Activated CD4-positive, CD25-positive, alpha-beta regulatory T cell treated with anti-CD3 and anti-CD28 coated beads, Interleukin-2, amount 50 U/mL, for 16 hours (primary cell): ENCODE data around the gene LYPD1.

ENCODE experiments used
- DNase-seq: peaks from one replicate; pipeline ENCODE4 v3.0.0-alpha.2; 2020; ENCODE audit warnings: low read depth, low spot score

LYPD1 gene

DNA sequence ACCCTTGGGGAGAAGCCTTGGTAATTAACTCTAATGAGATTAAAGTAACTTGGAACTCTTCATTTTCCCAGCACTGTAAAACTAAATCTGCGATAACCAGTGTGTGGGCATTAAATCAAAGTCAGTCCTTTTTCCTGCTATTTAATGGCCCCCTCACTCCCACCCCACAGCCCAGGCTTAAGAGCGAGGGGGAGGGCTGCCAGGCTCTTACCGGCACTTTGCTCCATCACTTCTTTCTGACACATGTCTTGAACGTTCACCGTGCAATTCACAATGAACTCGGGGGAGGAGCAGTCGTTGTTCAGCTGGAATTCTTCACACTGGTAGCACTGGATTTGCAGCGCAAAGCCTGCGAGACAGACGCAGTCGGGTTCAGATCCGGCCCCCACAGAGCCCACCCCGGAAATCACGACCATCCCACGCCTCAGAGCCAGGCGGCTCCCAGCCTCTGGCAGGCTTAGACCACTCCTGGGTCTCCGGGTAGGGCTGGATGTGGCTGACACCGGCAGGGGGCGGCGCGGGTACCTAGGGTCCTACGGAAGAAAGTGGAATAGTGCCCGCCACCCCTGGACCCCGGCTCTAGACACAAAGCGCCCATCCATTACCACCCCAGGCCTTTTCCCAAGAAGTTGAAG, 1.7 kb downstream of the LYPD1 start:
- DNase-seq: no peak

DNA sequence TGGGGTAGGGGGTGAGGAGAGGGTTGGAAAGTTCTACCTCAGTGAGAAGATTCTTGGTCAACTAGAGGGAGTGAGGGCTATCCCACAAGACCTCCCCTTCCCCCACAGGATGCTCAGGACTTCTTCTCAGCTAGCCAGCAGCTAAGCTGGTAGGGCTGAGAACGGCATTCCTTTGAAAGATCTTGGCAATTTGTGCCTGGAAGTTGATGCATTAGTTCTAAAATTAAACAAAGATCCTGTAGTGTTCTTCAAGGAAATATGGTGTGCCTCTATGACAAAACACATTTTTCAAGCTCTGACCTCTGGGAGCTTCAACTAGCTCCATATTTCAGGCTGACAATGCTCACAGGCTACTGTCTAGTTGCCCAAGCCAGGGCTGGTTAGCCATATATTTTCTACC, 2.3 kb downstream of the LYPD1 start:
- no peak for DNase-seq

DNA sequence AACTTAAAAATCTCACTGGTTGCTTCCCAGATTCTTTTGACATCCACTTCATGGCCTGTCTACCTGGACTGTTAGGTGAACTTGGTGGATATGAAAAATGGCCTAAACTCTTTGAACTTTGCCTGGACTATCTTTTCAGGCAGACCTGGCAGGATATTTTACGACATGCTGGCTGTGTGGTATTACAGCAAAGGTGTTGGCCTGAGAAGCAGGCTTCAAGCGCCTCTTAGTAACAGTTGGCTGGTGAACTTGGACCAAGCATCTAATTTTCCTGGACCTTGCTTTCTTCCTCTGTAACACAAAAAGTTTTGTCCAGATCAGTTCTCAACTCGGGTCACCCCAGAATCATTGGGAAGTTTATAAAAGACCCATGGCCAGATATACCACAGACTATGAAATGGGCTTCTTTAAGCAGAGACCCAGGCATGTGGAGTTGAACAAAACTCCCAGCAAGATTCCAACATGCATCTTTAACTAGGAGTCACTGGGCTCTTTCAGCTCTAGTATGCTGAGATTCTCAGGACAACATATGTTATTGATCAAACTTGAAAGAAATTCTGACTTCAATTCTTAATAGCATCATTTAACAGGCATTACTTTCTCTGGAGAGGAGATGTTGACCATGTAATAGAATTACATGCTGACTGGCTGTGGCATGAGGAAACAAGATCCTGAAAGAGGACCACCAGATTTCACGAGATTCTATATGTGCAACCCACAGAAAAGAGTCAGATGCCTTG, 4.4 kb downstream of the LYPD1 start:
- DNase-seq: no peak

DNA sequence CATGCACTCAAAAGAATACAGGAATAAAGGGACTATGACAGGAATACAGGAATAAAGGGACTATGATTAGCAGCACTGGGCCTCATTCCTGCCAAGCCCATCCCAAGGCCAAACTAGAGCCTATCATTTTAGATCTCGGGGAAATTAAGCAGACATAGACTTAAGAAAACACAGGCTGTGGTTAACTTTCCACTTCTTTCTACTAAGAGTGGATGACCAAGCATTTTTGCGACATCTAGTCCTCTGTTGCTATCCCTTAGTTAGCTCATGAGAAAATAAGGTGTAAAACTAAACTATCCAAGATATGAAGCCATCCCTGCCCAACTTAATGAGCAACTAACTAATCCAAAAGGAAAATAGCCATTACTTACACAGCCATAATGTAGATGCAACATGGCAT, 5.9 kb downstream of the LYPD1 start:
- no peak for DNase-seq

DNA sequence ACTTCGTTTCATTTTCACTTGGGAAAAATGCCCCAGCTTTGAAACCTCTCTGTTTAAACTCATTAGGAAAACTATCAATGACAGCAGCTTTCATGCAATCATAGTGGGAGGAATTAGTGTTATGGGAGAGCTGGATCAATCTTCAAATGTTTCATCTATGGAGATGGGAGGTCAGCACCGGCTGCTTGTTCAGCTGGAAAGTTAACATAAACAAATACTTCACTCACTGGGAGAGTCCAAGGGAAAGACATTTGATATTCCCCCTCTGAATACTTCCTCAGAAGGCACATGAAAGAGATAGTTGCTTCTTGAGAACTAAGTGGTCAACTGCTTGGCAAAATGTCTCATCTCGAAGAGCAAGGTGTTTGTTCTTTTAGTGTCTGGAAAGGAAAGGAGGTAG, 7.3 kb downstream of the LYPD1 start:
- DNase-seq: no peak

DNA sequence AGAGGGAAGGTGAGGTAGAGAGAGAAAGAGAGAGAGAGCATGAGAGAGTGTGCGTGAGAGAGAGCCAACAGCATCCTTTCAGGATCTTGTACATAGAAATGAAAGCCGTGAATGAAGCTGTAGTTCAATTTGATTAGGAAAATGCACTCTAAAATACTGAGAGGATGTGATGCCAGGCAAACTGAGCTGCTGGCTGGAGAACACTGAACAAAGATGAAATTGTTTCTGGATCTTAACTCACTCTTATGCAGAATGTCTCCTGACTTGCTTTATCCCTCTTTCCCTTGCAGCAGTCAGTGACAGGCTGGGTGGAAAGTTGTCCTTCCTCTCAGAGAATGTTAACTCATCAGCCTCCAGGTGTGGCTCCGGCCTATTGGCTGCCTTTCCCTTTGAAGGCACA, 10.7 kb downstream of the LYPD1 start:
- no peak for DNase-seq

DNA sequence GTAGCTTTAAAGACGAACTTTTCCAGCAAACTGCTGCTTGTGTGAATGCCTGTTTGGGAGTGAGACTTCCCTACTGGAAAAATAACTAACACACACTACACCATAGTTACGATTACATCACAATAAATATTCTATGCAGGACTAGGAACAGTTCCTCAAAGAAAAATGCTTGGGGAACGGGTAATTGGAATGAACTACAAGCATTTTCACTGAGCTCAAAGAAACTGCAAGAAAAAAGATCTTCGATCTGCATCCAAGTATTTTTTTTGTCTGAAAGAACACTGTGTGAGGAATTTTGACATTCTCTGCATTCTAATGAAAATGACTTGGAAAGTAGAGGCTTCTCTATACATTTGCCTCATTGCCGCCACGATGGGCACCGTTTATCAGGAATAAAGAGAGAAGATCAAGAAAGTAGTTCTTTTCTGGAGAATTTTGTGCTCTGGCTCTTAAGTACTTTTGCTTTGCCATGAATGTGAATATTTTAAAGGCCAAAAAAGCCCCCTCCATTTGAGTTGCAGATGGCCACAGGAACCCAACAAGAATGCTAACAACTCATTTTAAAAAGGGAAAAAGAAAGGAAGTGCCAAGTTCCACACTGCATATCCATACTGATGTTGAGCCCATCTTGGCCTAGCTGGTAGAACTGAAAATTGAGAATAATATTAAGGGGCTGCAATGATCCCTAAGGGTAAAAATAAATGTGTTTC, 13.6 kb downstream of the LYPD1 start:
- no peak for DNase-seq

DNA sequence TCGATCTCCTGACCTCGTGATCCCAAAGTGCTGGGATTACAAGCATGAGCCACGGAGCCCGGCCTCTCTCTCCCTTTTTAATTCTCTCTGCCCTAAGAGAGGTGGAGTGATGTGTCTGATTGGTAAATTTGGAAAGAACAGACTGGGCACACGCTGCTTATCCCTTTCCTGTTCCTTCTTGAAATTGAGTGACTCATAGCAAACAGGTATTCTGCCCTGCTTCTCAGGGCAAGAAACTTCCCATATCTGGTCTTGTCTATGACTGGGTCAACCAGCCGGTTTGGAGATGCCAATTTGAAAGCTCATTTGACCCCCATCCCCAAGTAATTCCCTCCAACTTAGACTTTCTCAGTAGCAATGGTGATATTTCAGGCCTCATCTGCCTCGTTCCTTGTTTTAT, 15.0 kb downstream of the LYPD1 start:
- DNase-seq: no peak

DNA sequence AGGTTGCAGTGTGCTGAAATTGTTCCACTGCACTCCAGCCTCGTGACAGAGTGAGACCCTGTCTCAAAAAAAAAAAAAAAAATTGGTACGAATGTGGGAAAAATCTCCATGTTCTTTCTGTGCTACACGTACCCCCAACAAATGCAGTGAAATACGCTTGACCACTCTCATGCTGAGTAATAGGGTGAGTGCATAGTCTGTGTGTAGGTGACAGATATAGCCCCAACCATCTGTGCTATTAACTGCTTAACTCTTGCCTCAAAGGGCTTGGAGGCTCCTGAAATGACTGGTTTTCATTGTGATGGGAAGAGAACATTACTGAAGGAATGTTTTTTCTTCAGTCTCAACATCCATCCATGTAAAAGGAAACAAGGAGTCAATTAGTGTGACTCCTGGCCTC, 15.7 kb downstream of the LYPD1 start:
- DNase-seq: no peak

DNA sequence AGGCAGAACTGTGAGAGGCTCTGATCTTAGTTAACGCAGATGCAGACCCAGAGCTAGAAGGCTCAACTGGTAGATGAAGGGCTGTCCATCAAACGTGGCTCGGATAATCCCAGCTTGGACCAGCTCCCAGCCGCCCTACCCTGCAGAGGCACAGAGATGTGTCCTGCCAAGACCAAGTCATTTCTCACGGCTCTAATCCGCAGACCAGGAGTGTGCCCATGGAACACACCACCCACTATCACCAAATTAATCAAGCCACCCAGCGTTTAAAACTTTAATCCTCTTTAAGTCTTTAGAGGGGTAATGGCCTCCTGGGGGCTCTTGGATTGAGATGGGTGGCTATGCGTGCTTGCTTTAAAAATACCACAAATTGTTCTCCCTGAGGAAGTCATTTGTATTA, 17.5 kb downstream of the LYPD1 start:
- DNase-seq: no peak

DNA sequence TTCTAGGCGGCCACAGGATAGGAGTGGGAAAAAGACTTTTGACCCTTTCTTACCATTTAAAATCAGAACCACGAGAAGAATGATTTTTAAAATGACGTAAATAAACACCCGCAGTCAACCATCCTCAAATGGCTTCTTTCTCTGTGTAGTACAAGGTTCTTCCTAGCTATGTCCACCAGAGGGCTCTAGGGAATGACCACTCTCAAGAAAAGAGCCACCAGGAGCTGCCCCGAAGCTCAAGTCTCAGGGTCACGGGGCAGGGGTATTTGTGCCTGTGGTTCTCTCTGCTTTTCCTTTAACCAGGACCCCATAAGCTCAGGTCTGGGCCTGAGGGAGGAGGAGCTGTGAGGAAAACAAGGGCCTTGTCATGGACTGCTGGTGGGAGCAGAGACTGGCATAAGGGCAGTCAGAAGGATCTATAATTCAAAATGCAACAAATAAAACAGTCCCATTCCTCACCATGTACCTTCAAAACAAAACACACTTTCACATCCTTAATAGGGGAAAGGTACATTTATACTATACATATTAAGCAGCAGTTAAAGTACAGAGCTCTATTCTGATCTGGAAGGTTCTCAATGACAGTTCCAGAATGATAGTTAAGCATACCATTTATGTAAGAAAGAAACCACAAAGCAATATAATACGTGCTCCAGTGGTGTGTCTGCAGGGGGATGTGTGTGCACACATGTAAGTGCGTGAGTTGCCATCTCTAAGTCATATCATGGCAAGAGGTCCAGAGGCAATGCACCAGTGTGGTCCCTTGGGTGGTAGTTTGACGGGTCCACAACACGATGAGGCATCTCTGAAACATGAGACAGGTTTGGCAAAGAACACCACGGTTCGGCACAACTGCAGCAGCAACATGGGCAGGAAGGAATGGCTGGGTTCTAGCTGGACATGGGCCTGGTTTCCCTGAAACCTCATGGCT, 18.6 kb downstream of the LYPD1 start:
- DNase-seq: no peak

DNA sequence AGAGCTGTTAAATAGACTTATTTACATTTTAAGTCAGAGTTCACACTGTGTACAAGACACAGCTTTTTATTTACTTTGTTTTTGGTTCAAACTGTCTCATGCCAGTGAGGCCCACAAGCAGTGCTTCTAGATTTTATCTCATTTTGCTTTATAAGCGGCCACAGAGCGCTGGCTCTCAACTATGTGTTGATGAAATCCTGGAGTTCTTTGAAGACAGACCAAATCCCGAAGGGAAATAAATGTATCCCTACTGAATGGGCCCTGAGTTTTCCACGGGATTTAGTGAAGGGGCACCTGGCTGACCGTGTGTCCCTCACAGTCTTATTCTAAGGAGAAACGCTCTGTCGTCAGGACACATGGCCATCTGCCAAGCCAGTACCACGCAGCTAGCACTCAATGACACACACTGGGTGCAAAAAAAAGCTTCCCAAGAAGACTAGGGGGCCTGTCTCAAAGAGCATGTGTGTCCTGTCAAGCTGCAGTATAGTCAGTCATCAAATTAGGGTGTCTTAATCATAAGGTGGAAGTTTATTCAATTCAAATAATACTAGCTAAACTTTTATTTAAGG, 23.4 kb downstream of the LYPD1 start:
- DNase-seq: no peak

DNA sequence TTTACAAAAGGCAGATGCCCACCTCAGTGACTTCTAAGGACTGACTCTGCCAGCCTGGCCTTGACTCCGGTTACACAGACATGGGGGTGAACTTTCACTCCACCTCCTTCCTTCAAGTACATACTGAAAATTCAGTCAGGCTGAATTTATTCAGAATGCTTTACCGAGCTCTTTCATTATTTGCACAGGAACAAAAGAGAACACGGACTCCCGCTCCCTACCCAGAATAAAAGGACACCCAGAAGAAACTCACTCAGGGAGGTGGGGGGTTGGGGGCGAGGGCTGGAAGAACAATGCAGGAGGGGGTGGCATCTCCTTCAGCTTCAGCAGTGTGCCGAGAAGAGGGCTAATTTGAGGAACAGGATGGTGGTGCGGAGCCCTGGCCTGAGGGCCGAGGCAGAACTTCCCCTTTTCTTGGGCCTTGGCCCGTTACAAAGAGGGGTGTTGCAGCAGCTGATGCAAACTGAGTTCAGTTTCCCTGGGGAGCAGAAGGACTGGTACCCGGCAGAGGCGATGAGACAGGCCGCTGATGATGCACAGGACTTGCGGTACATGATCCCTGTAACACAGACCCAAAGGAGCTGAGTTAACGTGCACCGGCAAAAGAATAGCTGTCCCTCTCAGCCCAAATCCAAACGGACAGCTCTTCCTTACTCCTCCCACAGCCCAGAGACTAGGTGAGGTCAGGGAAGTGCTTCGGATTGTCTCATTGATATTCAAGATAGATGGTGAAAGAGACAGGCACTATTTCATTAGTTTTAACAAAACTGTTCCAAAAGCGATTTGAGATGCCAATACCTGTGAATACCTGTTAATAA, 24.1 kb downstream of the LYPD1 start:
- no peak for DNase-seq

DNA sequence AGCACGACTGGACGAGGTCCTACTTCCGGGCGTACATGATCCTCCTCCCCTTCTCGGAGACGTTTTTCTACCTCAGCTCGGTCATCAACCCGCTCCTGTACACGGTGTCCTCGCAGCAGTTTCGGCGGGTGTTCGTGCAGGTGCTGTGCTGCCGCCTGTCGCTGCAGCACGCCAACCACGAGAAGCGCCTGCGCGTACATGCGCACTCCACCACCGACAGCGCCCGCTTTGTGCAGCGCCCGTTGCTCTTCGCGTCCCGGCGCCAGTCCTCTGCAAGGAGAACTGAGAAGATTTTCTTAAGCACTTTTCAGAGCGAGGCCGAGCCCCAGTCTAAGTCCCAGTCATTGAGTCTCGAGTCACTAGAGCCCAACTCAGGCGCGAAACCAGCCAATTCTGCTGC, 24.8 kb downstream of the LYPD1 start:
- DNase-seq: no peak

DNA sequence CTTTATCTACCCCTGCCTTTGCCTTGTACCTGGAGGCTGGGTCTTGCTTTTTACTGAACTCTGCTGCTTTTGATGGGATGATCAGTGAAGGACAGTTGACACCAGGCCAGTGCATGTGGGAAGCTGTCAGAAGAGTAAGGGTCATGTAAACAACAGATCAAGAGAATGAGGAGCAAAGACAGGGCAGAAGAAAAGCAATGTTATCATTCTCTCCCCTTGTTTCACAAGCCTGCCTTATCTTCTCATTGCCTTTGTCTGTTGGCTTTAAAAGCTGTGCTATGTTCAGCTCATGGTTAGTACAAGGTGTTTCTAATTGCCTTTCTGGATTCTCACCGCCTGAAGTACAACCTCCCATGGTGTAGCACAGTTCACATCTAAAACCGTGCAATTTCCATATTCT, 27.6 kb downstream of the LYPD1 start:
- DNase-seq: no peak

DNA sequence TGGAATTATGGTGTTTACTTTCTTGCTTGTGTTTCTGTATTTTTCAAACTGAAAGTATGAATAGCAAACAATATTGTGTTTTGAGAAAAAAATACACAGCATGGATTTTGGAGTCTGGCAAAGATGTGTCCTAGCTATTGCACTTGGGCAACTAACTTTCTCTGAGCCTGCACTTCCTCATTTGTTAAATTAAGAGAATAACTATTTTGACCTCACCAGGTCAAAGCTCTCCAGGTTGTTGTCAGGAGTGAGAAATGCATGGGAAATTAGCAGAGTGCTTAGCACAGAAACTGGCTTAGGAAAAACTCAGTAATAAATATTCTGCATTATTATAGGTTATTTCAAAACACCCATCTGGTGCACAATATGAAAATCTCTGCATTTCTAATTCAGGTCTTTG, 28.2 kb downstream of the LYPD1 start:
- no peak for DNase-seq

DNA sequence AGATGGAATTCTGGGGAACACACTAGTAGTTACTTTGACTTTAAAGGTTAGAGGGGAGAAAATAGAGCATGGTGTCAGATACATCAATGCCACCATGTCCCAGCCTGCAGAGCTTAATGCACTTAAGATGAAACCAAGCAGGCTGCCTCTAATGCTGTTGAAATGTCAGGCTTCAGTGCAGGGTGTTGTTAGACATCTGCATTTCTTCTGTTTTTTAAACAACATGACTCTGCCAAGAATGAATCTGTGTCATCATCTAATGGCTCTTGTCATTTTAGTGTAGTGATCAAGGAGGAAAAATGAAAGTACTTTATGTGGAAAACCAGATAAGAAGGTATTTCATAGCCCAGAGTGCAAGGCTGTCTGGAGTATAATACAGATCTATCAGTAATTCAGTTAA, 29.9 kb downstream of the LYPD1 start:
- no peak for DNase-seq

DNA sequence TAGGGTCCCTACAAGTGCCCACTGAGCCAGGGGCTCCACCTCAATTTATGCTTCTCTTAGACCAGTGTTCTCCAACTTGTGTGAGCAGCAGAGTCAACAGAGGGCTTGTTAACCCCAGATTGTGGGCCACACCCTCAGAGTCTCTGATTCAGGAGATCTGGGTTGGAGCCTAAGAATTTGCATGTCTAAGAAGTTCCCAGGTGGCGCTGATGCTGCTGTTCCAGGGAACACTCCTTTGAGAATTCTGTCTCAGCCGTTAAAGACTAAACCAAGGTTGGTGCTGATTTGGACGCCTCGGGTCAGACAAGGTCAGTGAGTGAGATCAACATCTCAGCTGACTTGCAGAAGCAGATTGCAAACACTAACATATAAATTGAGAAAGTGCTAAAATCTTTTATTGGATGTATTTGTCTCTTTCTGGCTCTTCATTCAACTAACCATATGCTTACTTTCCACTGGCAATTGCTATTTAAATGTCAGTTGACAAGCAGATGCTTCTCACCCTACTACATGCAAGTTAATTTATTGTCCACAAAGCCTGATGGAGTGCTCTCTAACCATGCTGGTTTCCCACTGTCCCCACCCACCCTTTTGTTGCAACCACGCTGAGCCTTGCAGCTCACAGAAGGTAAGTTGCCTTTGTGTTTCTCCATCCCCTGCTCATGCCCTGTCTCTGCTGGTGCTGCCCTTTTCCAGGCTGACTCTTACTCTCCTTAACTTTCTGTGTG, 31.5 kb downstream of the LYPD1 start:
- DNase-seq: no peak

DNA sequence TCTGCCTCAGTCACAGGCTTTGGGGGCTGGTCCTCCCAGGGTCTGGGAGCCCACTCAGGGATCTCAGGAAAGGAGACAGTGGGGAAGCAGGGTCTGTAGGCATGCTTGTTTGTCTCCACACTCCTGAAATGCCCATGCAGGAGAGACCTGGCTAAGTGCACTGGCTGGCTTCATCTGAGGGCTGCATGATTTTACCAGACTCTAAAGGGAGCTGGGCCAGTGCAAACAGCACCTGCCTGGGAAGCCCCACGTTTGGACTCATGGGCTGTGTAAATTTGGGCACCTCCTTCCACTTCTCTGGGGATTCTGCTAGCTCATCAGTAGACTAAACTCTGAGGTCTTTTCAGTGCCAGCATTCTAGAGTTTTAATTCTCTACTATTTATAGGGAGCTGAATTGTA, 33.7 kb downstream of the LYPD1 start:
- DNase-seq: no peak

DNA sequence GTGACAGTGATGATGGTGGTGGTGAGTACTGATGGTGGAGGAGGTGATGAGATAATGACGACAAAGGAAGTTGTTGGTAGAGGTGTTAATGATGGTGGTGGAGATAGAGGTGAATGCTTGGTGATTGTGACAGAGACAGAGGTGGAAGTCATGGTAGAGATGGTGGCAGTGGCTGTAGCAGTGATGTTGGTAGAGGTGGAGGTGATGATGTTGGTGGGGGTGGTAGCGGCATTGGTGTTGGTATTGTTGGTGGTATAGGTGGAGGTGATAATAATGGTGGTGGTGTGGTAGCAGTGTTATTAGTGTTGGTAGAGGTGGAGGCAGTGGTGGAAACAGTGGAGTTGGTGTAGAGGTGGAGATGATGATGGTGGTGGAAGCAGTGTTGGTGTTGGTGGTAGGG, 36.4 kb downstream of the LYPD1 start:
- no peak for DNase-seq
